GM21825 (cell line): ENCODE measurements around the gene VIPR1.
"Not testable (repeated sequence)": the region's sequence is repeated elsewhere in the genome, so short reads cannot be mapped to it uniquely, and the experiment has no call there.

ENCODE experiments used
- ATAC-seq: cut with Tn5 transposase; IDR thresholded peaks from one replicate; pipeline ENCODE4 v1.9.1; 2021; ENCODE audit warnings: mild to moderate bottlenecking, moderate library complexity; ENCODE audit not compliant: unreplicated experiment

The VIPR1 gene

DNA sequence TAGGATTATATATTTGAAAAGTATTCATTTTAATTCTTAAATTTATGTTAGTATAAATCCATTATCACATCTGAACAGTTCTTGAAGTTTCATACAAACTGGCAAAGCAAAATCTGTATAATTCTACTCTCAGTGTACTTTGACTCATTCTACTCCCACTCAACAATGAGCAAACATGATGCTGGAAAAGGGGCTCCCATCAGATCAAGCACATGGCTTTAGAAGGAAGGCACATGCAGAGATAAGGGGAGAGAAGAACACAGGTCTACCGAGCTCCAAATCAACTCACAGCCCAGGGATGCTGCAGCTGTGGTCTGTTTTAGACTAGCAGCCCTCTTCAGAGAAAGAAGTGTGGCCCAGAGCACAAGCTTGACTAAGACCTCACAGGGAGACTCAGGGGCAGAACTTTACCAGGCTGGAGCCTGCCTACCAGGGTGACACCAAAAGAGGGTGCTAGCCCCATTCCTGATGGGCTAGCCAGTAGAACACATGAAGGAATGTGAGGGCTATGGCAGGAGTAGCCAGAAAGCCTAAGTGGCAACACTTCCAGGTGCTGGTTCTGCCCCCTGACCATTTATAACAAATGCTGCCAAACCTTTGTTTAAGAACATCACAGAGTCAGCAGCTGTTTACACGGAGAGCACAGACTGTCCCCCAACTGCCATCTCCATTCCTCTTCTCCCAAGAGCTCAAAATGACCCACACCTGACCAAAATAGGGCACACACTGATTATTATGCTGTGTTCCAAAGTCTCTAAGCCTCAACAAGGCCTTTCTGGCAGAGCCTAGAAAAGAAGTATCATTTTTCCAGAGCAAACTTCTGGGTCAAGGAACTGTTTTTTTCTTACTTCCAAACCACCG lies 59.8 kb downstream of the VIPR1 start:
- ATAC-seq = no peak

DNA sequence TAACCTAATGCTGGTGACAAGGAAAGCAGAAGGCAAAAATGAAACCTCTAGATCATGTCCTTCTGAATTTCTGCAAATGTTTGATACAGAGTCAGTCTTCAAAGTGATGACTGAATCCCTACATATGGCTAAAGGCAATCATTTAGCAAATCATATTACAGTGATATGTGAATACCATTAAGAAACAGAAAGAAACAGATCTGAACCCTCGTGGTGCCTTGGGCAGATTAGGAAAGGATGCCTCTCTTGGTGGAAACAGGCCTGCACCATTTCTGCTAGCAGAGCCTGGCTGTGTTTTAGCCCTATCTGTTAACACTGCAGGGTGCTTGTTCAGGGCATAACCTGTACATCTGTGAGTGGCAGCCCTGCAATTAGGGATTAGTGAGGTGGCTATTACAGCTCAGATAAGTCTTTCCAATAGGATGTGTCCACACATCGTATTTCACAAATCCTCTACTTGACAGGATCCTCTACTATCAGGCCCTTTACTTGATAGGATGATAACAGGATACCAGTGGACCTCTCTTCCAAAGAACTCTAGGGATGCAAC lies 67.2 kb downstream of the VIPR1 start:
- no peak for ATAC-seq

DNA sequence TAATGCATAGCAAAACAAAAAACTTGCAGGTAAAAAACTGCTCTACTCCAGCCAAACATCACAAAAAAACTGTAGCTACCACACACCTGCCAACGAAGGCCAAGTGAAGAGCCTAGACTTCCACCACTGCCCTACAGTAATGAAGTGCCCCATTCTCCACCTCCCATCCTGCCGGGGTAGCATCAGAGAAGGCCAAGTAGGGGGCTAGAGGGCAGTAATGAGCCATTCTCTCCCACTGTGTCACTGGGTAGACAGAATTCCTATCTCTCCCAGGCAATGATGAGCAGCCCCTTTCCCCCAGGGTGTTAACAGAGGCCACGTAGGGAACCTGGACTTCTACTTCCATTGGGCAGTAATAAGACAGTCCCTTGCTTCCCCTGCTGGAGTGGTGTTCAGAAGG lies 69.8 kb downstream of the VIPR1 start:
- ATAC-seq = no peak

DNA sequence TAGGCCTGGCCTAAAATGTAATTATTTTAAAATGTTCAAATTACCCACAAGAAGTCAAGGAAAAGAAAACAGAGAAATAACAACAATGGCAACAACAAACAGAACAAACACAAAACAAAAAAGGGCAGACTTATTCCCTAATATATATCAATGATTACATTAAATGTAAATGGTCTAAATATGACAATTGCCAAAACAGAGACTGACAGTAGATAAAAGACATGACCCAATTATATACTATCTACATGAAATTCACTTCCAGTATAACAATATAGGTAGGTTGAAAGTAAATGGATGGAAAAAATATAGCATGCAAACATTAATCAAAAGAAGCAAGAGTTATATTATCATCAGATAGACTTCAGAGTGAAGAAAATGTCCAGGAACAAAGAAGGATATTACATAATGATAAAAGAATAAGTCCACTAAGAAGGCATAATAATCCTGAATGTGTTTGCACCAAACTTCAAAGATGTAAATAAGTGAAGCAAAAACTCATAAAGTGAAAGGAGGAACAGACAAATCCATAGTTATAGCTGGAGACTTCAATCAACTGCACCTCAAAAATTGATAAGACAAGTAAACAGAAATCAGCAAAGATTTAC lies 72.8 kb downstream of the VIPR1 start:
- no peak for ATAC-seq

DNA sequence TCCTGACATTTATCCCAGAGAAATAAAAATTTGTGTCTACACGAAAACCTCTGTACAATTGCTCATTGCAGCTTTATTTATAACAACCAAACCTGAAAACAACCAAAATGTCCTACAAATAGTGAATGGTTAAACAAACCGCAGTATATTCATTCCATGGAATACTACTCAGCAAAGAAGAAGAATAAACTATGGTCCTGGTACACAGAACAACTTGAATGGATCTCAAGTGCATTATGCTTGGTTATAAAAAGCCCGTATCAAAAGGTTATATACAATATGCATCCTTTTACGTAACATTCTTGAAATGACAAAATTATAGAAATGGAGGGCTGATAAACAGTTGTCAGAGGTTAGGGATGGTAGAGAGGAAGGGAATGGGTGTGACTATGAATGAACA lies 75.6 kb downstream of the VIPR1 start:
- no peak for ATAC-seq

DNA sequence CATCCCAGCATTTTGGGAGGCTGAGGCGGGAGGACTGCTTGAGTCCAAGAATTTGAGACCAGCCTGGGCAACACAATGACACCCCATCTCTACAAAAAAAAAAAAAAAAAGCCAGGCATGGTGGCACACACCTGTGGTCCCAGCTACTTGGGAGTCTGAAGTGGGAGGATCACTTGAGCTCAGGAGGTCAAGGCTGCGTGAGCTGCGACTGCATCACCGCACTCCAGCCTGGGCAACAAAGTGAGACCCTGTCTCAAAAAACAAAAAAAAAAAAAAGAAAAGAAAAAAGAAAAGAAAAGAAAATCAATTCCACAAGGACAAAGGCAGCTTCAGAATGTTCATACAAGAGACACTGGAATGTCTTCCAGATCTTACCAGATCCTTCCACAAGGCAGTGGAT lies 76.9 kb downstream of the VIPR1 start:
- not testable (repeated sequence) for ATAC-seq

DNA sequence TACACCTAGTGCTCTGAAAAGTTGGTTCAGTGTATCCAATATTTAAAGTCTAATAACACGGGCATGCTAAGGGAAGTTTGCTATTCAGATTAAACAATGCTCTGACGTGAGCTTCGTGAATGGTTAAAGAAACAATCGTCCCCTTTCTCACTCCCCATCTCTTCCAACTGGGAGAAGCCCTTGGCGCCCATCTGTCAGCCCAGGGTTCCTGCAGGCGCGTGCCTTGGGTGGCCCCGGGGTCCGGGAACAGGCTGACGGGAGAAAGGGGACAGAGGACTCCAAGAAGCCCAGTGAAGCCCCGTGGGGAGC lies 78.9 kb downstream of the VIPR1 start:
- ATAC-seq = no peak

DNA sequence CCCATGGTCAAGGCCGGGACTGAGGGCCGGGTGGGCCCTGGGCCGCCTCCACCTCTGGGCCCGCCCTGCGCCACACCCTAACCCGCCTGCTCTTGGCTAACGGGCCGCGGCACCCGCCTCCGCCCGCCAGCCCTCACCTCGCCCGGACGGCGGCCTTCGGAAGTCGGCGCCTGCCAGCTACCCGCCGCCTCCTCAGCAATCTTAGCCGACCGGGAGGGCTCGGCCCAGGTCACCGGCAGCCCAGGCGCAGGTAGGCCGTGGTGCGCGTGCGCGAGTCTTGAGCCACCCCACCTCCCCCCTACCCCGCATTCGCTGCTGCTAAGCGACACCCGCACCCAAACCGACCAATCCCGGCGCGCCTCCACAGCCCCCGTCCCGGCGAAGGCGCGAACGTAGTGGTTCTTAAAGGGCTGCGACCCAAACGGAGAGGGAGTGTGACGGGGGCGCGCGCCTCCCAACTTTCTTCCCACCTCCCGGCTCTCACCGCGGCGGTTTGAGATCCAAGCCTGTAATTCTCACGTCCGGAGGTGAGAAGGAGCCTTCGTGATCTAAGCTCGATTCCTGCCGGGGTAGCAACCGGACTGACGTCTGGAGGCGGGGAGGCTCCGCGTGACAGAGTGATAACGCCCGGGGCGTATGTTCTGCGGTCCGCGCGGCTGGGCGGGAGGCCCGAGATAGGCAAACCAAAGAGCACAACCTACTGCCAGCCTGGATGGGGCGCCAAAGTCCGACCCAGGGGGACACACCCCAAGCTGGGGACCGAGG lies 79.4 kb downstream of the VIPR1 start, which contains the start of gene SEC22C:
TSS of gene SEC22C (minus strand) at position 259 of the 765 bp plus-strand sequence. CDS start 12,921 bp downstream, outside the sequence.
- peak; percentile 89 for ATAC-seq

DNA sequence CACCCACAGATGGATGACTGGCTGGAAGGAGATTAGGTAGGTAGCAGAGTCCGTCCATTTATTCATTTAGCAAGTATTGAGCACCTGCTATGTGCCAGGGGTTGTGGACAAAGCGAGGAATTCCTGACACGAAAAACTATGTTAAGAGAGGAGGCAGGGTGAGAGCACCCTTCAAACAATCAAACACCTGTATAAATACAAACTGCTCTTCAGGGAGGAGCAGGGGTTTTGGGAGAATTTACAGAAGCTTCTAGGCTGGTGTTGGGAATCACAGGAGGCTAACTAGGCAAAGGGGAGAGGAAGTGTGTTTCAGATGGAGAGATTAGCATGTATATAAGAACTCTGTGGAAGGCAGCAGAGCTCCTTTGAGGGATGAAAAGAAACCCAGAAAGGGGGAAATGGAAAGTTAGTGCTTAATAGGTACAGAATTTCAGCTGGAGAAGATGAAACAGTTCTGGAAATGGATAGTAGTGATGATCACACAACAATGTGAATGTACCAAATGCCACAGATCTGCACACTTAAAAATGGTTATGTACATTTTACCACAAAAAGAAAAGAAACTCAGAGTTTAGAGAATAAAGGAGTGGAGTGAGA lies 80.1 kb downstream of the VIPR1 start:
- no peak for ATAC-seq
